Left colon (tissue), 2 donors: ENCODE measurements around the gene RPSA. TPM values are rescaled to one million over a fixed set of nuclear protein-coding genes. Genes with fewer than 3 reads are reported as not detected.
"Not testable (repeated sequence)": the region's sequence is repeated elsewhere in the genome, so short reads cannot be mapped to it uniquely, and the experiment has no call there.

ENCODE experiments used
- ATAC-seq: fragments of 200-7000 bp; cut with Tn5 transposase; one replicate; pipeline ENCODE4 v1.9.1; 2020; ENCODE audit warnings: mild to moderate bottlenecking, moderate library complexity
- DNase-seq, 2 donors: peaks; one replicate each; pipeline ENCODE4 v3.0.0-alpha.2; 2020
- intact Hi-C, 2 donors: fragments of 100-400 bp; cut with DNase I in 1 of 2; cut with micrococcal nuclease in 1 of 2; formaldehyde crosslinking; loops; one replicate each; pipeline versions ENCODE4 v1.11.2 to v1.14.0; 2022; cut with DNase I, micrococcal nuclease
- total RNA-seq, 2 donors: library from RNA; stranded (reverse); fragmentation: NEBNext Ultra II Directional; extraction: Animal tissue kit (Norgen Biotek cat#: 25700); gene quantifications; one replicate each; pipeline ENCODE4 v1.2.1, GENCODE V29; 2021
- donor health status: DM: no; HTN: no; CAD: no.
- donor health status: DM: yes; HTN: yes; CAD: no.

Gene RPSA
- total RNA-seq, 2 donors from 2014 or later, result 888 to 967 TPM

DNA sequence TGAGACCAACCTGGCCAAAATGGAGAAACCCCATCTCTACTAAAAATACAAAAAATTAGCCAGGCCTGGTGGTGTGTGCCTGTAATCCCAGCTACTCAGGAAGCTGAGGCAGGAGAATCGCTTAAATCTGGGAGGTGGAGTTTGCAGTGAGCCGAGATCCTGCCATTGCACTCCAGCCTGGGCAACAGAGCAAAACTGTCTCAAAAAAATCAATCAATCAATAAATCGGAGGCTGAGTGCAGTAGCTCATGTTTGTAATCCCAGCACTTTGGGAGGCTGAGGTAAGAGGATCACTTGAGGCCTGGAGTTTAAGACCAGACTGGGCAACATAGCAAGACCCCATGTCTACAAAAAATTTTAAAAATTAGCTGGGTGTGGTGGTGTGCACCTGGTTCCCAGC, 8.8 kb downstream of the RPSA start:
- ATAC-seq, intact Hi-C loops, DNase-seq: not testable (repeated sequence)

DNA sequence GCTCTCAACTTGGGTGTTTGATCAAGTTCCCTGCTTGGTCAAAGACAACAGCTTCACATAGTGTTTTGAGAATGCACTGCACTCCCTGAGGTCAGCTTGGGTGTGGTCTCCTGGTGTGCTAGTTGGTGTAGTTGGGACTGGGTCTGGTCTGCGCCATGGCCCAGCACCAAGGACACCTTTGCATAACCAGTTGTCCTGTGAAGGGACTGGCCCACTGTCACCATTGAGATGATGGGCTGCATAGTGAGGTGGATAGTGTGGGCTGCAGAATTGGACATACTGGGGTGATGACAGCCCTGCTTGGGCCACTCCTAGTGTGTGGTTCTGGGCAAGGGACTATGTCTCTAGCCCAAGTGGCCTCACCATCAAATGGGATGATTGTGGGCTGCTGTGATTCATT, 9.5 kb downstream of the RPSA start:
- peak; percentile 11 for ATAC-seq

DNA sequence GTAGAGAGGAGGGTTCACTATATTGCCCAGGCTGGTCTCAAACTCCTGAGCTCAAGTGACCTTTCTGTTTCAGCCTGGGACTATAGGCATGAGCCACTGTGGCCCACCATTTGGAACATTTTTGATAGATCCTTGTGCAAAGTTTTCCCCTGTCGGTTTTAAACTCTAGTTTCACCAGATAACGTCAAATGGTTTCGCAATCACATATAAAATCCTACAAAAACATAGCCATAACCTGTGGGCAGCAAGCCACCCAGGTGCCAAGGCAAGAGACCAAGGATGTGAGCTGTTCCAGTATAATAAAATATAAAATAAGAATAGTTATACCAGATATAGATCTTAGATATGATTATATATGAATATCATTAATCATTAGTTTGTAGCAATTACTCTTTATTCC, 10.5 kb downstream of the RPSA start:
- intact Hi-C loops, ATAC-seq, DNase-seq: not testable (repeated sequence)

More for the DNA sequence above, 9.5 kb downstream of the RPSA start:
- intact Hi-C loops, result no loop called here
- DNase-seq, result no peak

DNA sequence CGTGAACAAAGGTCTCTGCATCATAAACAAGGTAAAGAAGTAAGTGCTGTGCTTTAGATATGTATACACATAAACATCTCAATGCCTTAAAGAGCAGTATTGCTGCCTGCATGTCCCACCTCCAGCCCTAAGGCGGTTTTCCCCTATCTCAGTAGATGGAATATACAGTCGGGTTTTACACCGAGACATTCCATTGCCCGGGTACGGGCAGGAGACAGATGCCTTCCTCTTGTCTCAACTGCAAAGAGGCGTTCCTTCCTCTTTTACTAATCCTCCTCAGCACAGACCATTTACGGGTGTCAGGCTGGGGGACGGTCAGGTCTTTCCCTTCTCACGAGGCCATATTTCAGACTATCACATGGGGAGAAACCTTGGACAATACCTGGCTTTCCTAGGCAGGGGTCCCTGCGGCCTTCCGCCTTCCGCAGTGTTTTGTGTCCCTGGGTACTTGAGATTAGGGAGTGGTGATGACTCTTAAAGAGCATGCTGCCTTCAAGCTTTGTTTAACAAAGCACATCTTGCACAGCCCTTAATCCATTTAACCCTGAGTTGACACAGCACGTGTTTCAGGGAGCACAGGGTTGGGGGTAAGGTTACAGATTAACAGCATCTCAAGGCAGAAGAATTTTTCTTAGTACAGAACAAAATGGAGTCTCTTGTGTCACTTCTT, 12.2 kb downstream of the RPSA start:
- DNase-seq, ATAC-seq, intact Hi-C loops: not testable (repeated sequence)

DNA sequence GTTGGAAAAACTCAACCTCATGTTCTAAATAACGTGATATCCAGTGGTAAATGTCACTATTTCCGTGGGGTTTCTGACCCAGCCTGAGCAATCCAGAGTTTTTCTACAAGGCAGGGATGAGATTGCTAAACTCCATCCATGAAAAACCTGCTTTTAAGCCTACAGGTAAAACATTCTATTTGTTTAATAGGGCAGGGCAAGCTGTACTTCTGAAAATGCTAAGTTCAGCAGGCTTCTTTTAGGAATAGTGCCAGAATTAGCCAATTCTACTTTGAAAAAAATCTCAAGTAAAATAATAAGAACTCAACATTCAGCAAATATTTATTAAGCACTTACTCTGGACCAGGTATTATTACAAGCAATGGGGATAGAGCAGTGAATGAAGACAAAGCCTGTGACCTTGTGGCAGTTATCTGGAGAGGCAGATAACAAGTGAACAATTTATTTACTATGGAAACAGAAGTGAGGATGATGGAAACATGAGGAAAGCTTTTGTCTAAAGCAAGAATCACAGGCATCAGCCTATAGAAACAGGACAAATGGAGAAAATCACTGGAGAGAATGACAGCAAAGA, 13.3 kb downstream of the RPSA start:
- ATAC-seq (no peak), DNase-seq (no peak)
- intact Hi-C loops, result no loop called here

DNA sequence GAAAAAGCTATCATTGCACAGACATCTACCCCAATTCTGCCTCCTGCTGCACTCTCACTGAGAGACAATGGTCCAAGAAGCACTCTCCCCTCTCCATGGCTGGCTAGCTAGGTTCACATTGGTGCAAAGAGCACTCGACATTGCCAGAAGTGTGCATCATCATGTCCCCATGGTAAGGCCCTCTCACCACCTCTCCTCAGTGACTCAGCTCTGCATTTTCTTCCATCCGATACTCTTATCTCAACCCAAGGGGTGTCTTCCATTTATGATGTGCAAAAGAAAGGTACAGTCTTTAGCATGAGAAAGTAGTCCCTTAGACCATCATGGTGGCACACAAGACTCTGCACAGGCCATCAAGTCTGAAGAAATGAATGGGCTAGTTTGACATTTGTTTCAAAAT, 14.0 kb downstream of the RPSA start:
- intact Hi-C loops, result no loop called here
- ATAC-seq (no peak), DNase-seq (no peak)

DNA sequence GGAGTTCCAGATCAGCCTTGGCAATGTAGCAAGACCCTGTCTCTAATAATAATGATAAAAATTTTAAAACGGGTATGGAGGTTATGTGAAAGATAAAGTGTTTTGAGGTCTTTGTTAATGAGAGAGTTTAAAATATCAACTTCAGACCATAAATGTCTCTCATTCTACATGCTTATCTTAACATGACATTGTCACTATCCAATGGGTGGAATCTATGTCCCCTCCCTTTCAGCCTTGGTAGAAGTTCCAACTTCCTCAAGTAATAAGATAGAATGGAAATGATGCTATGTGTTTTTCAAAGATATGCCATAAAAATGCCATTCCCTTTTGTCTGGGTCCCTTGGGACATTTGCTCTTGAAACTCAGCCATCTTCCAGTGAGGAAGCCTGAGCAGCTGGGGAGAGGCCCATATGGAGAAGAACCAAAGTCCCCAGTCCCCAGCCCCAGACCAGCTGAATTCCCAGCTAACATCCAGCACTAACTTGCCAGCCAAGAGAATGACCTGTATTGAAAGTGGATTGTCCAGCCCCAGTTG, 17.0 kb downstream of the RPSA start:
- DNase-seq (no peak), ATAC-seq (no peak)
- intact Hi-C loops, result no loop called here

DNA sequence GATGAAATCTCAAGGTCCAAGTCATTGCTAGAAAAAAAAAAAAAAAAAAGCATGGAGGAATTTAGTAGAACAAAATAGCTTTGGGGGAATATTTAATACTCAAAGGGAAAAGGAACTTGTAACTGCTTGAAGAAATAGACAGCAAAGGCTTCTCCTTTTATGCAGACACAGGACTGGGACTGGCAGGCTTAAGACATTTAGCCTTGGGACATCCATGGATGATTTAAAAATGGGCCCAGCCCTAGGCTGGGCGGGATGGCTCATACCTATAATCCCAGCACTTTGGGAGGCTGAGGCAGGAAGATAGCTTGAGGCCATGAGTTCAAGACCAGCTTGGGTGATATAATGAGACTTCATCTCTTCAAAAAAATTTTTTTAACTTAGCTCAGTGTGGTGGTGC, 19.8 kb downstream of the RPSA start:
- no peak for DNase-seq
- intact Hi-C loops, result no loop called here
- ATAC-seq, result no peak

DNA sequence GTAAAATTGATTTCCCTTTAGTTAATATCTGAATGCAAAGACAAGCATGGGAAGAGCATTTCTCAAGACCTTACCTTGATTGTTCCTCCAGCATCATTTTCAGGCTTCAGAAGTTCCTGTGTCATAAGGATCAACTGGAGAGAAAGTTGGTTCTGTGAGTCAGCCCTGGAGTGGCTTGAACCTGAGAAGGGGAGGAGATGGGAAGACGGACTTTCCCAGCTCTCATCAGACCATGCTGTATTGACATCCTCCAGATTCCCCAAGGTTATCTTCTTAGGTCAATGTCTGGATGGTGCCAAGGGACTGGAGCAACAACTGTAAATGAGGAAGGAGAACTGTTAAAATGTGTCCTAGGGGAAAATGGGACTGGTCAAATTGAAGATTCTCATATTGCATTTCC, 21.0 kb downstream of the RPSA start:
- DNase-seq (no peak), ATAC-seq (no peak)
- intact Hi-C loops, result no loop called here

DNA sequence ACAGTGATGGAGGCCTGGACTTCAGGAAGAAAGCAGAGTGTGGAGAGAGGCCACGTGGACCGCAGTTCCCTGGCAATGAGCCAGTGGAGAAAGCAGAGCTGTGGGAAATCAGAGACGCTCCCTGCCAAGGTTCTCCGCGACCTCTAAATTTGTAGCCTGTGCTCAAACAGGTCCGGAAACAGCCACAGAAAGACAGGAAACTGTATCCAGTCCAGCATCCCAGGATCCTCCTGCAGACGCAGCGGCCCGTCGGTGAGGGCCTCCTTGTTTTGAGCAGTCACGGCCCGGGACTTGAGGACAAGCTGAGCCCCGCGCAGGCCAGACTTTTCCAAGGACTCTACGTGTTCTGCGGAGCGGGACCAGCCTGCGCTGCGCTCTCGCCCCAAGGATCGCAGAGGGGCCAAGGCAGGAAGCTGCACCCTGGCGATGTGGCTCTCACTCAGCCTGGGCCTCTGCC, 22.3 kb downstream of the RPSA start:
- no peak for DNase-seq
- intact Hi-C loops, result no loop called here
- no peak for ATAC-seq

DNA sequence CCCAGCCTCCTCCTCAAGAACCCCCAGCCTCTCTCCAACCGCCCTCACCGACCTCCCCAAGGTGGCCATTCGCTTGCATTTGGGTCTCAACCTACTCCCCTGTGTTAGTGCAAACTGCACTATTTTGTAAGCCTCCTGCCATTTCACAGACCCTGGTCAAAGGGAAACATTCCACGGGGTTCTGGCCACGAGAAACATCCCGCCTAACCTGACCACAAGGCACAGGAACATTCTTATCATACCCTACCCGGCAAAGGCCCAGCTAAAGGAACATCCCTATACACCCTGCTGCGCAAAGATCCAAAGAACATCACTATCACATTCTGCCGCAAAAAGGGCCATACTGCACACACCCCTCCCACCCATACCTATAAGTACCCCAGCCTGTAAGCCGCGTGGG, 22.9 kb downstream of the RPSA start:
- ATAC-seq, result no peak
- intact Hi-C loops, result no loop called here
- no peak for DNase-seq

DNA sequence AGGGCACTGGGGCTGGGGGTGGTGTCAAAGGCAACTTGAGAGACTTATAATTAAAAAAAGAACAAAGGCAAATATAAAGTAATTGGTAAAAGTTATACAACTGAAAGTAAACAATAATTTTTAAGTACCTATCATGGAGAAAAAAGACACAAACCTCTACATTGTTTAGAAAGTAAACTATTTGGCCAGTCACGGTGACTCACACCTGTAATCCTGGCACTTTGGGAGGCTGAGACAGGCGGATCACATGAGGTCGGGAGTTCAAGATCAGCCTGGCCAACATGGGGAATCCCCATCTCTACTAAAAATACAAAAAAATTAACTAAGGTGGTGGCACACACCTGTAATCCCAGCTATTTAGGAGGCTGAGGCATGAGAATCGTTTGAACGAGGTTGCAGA, 25.8 kb downstream of the RPSA start:
- ATAC-seq (no peak), DNase-seq (no peak)
- intact Hi-C loops, result no loop called here

DNA sequence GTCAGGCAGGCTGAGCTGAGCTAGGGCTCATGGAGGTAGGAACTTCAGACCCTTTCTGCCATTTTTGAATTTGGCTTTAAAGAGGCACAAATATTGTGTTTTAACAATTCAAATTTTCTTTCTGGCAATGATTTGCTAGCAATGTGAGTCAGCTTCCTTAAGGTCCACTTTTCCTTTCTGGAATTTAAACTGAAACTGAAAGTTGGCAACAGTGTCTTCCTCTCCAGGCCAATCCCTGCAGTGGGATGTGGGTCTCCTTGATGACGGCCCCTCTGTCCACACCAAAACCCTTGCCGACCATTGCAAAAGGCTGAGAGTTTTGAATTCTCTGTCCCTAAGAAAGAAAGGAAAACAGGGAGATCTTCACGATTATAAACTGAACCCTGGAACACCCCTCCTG, 27.1 kb downstream of the RPSA start:
- no peak for DNase-seq
- intact Hi-C loops, result no loop called here

DNA sequence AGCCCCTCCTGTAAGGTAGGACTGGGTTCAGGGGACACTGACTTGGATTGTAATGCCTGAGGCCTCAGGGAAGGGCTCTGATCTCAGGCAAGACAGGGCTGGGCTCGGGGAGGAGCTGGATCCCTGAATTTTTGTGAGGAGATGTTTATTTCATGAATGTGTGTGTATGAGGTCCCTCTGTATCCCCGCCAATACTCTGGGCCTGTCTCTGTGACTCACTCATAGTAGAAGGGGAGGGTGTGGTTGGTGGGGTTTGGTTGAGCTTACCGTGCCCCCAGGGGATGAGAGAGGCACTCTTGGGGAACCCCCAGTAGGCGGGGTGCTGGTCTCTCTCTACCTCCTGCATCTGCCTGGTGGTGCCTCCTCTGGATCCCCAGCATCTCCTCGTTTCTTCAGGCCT, 28.1 kb downstream of the RPSA start:
- ATAC-seq (no peak), DNase-seq (no peak)
- intact Hi-C loops, result no loop called here

More for the DNA sequence above, 27.1 kb downstream of the RPSA start:
- peak; percentile 67 for ATAC-seq

DNA sequence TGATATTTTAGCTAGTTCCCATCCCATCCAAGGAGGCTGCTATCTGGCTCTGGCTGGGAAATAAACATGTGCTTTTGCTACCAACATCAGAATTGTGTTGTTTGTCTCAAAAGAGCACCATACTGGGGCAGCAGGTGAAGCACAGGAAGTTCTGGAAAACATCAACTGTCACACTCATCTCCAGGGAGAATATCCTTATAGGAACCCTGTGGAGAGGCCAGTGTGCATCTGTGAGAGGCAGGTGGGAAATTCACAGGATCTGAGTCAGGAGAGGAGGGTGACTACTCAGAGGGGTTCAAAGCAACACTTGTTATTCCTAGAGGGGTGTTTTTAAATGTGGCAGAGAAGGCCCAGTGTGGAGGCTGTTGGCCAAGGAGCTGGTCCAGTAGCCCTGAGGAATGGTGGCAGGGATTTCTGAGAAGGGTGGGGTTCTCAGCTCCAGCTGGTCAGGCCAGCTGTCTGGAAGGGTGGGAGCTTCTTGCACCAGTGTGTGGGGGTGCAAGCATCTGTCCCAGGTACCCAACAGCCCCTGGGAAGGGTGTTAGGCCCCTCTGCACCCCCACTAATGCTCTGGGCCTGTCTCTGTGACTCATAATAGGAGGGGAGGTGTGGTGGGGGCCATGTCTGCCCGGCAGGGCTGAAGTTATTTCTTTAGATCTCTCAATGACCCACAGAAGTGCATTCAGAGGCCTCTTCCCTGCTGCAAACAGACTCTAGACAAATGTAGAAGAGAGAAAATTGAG, 28.7 kb downstream of the RPSA start:
- DNase-seq (no peak), ATAC-seq (no peak)
- intact Hi-C loops, result no loop called here

DNA sequence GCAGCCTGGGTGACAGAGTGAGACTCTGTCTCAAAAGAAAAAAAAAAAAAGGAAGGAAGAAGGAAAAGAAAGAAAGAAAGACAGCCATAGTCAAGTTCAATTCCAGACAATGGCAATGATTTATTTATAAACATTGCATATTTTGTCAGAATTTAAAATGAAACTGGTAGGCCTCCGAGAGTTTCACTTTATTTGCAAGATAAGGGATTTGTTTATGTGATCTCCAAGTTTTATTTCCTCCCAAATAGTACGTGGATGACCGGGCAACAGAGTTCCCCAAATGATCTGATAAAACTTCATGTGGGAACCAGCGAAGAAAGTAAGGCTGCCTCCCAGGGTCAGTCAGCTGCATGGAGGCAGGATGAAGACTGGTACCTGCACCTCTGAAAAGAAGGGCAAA, 32.4 kb downstream of the RPSA start:
- ATAC-seq (no peak), DNase-seq (no peak)
- intact Hi-C loops, result no loop called here

DNA sequence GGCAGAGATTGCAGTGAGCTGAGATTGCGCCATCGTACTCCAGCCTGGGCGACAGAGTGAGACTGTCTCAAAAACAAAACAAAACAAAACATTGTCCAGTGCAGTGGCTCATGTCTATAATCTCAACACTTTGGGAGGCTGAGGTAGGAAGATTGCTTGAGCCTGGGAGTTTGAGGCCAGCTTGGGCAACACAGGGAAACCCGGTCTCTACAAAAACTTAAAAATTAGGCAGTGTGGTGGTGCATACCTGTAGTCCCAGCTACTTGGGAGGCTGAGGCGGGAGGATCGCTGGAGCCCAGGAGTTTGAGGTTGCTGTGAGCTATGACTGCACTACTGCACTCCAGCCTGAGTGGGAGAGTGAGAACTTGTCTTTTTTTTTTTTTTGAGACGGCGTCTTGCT, 33.8 kb downstream of the RPSA start:
- ATAC-seq (no peak), DNase-seq (no peak)
- intact Hi-C loops, result no loop called here

DNA sequence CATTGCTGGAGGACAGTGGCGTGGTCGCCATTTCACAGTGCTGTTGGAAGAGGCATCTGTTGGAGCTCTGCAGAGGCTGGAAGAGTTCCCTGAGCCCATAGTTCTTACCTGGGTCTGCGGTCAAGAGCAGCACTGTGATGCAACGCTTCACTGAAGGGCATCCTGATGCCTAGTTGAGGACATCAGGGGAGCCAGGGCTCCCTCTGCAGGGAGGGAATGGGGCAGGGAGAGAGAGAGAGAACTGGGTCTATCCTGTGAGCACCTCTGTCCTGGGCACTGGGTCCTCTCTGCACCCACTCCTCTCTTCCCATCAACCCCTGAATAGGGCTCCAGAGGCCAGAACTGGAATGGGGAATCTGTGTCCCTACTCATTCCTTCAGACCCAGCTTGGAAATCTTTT, 37.0 kb downstream of the RPSA start:
- DNase-seq (no peak), ATAC-seq (no peak)
- intact Hi-C loops, result no loop called here

DNA sequence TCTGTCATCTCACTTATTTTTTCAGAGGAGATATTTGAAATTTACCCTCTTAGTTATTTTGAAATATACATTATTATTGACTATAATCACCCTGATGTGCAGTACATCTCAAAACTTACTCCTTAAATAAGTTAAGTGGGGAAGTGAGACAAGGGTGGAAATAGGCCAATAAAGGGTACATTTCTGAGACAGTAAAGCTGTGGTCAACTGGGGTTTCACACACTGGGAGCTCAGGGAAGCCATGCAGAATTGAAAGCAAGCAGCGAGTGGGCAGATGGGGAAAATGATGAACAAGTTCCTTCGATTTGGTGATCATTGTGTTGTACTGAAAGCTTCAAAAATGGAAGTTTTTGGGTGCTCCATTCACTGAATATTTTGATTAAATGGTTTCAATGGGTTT, 39.4 kb downstream of the RPSA start:
- ATAC-seq (no peak), DNase-seq (no peak)
- intact Hi-C loops, result no loop called here

DNA sequence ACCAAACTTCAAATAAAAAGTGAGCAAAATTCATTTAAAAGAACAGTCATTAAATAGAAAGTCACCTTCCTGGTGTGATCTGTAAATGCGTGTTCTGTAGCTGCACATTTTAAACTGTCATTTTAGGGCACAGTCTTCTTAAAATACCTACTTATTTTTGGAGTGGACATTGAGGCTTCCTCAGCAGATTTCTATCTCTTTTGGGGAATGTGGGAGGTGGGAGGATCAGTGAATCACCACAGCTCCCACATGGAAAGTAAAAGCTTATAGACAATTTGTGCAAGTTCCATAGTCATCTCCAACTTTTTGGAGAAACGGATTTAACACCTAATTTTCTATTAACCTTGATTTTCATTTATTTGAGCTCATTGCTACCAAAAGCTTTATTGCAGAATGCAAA, 39.9 kb downstream of the RPSA start:
- intact Hi-C loops, result no loop called here
- DNase-seq, result no peak
- no peak for ATAC-seq
